ENCODE results near the gene NFATC1. TPM values are rescaled to one million over a fixed set of nuclear protein-coding genes. Genes with fewer than 3 reads are reported as not detected.

Gene NFATC1
- total RNA-seq, 4 donors from 2014 or later = 5.3 to 19.1 (median 11.8) TPM

- no peak for DNase-seq
These were observed 148.2 kb downstream of the NFATC1 start for GRCh38 chr18:79543861-79544385.

GRCh38 chr18:79544386-79544963 lies 148.7 kb downstream of the NFATC1 start:
- H3K27ac ChIP-seq = no peak overlapping the region
- in situ Hi-C loops (cut with MboI; ENCODE audit: low pct_ligation_motif_present in 1 of 4, low pct_unique_long_range_greater_than_20kb in 1 of 4, low sequenced_read_pairs in 3 of 4) (no loop called here), intact Hi-C loops (cut with DNase I; ENCODE audit: low total_unique reads) (no loop called here)
- no peaks in the 10 kb centered on the region for H3K4me1 ChIP-seq
- DNase-seq = no peak
- peaks cover 8% of the 10 kb centered on the region for H3K27me3 ChIP-seq
- 46% methylated on average over 23 of the region's 23 CpGs; no CpG with 5 or more reads in 1 of the 2 donors for WGBS, 2 donors (ENCODE audit: low coverage in 1 of 2)
- no peaks in the 10 kb centered on the region for H3K36me3 ChIP-seq
- H3K9me3 ChIP-seq = no peaks in the 10 kb centered on the region
- TF ChIP-seq EP300 (IDR thresholded peaks at IDR 0.05; ENCODE audit: low read depth) (no peak), POLR2A (IDR thresholded peaks at IDR 0.05) (no peak), POLR2AphosphoS5 (IDR thresholded peaks at IDR 0.05) (no peak)
- TF ChIP-seq, protein P1, sequence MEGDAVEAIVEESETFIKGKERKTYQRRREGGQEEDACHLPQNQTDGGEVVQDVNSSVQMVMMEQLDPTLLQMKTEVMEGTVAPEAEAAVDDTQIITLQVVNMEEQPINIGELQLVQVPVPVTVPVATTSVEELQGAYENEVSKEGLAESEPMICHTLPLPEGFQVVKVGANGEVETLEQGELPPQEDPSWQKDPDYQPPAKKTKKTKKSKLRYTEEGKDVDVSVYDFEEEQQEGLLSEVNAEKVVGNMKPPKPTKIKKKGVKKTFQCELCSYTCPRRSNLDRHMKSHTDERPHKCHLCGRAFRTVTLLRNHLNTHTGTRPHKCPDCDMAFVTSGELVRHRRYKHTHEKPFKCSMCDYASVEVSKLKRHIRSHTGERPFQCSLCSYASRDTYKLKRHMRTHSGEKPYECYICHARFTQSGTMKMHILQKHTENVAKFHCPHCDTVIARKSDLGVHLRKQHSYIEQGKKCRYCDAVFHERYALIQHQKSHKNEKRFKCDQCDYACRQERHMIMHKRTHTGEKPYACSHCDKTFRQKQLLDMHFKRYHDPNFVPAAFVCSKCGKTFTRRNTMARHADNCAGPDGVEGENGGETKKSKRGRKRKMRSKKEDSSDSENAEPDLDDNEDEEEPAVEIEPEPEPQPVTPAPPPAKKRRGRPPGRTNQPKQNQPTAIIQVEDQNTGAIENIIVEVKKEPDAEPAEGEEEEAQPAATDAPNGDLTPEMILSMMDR (IDR thresholded peaks at IDR 0.05) = no peak
- H3K4me3 ChIP-seq = no peak overlapping the region

More at GRCh38 chr18:79543861-79544385, 148.2 kb downstream of the NFATC1 start:
- intact Hi-C loops (cut with DNase I; ENCODE audit: low total_unique reads) (no loop called here), in situ Hi-C loops (cut with MboI; ENCODE audit: low pct_ligation_motif_present in 1 of 4, low pct_unique_long_range_greater_than_20kb in 1 of 4, low sequenced_read_pairs in 3 of 4) (no loop called here)
- Histone ChIP-seq H3K9me3 (no peaks in the 10 kb centered on the region), H3K27me3 (peaks cover 8% of the 10 kb centered on the region), H3K27ac (no peak overlapping the region), H3K36me3 (no peaks in the 10 kb centered on the region), H3K4me3 (no peak overlapping the region), H3K4me1 (no peaks in the 10 kb centered on the region)
- no peak for TF ChIP-seq POLR2AphosphoS5 (IDR thresholded peaks at IDR 0.05)
- no peak for TF ChIP-seq EP300 (IDR thresholded peaks at IDR 0.05; ENCODE audit: low read depth)
- TF ChIP-seq, protein P1 (IDR thresholded peaks at IDR 0.05) = no peak
- no peak for TF ChIP-seq POLR2A (IDR thresholded peaks at IDR 0.05)
- WGBS, 2 donors (ENCODE audit: low coverage in 1 of 2) = 73% methylated on average over 21 of the region's 21 CpGs; no CpG with 5 or more reads in 1 of the 2 donors

- Histone ChIP-seq H3K27me3 (peaks cover 8% of the 10 kb centered on the region), H3K4me1 (no peaks in the 10 kb centered on the region), H3K36me3 (no peaks in the 10 kb centered on the region), H3K27ac (no peak overlapping the region), H3K9me3 (no peaks in the 10 kb centered on the region), H3K4me3 (no peak overlapping the region)
- intact Hi-C loops (cut with DNase I; ENCODE audit: low total_unique reads) = no loop called here
- no peak for DNase-seq
- WGBS, 2 donors (ENCODE audit: low coverage in 1 of 2) = 88% methylated on average over 20 of the region's 20 CpGs; no CpG with 5 or more reads in 1 of the 2 donors
- no peak for TF ChIP-seq POLR2A (IDR thresholded peaks at IDR 0.05)
- no peak for TF ChIP-seq POLR2AphosphoS5 (IDR thresholded peaks at IDR 0.05)
- TF ChIP-seq, protein P1 (IDR thresholded peaks at IDR 0.05) = no peak
- TF ChIP-seq EP300 (IDR thresholded peaks at IDR 0.05; ENCODE audit: low read depth) = no peak
- in situ Hi-C loops (cut with MboI; ENCODE audit: low pct_ligation_motif_present in 1 of 4, low pct_unique_long_range_greater_than_20kb in 1 of 4, low sequenced_read_pairs in 3 of 4) = no loop called here
These were observed 149.5 kb downstream of the NFATC1 start for GRCh38 chr18:79545255-79545654.

DNA sequence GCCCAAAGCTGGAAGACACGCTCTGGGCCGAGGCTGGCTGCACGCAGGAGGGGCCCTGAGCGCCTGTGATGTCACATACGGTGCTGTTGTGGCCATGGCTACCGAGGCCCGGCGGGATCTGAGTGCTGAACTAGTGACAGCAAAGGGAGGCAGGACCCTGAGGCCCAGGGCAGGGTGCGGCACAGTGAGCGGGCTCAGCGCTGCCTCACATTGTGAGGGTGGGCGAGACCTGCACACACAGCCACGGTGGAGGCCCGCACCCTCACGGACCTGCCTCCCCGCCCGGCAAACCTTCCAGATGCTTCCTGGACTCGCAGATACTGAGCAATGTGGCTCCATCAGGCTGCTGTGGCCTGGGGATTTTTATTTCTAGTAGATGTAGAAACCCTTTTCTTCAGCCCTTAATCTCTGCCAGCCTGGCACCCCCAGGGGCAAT lies 150.0 kb downstream of the NFATC1 start:
- in situ Hi-C loops (cut with MboI; ENCODE audit: low pct_ligation_motif_present in 1 of 4, low pct_unique_long_range_greater_than_20kb in 1 of 4, low sequenced_read_pairs in 3 of 4) (no loop called here), intact Hi-C loops (cut with DNase I; ENCODE audit: low total_unique reads) (loop anchor here (1.0 kb wide), 1 partner anchor 89 kb away; no protein-coding TSS in a partner anchor)
- 80 to 100% methylated on average over 1 to 18 of the region's 18 CpGs for WGBS, 2 donors (ENCODE audit: low coverage in 1 of 2)
- DNase-seq = no peak
- no peak overlapping the region for H3K4me3 ChIP-seq
- H3K4me1 ChIP-seq = no peaks in the 10 kb centered on the region
- peaks cover 8% of the 10 kb centered on the region for H3K27me3 ChIP-seq
- no peak overlapping the region for H3K27ac ChIP-seq
- no peak for TF ChIP-seq EP300 (IDR thresholded peaks at IDR 0.05; ENCODE audit: low read depth)
- TF ChIP-seq POLR2A (IDR thresholded peaks at IDR 0.05) = no peak
- no peak for TF ChIP-seq POLR2AphosphoS5 (IDR thresholded peaks at IDR 0.05)
- TF ChIP-seq, protein P1 (IDR thresholded peaks at IDR 0.05) = no peak
- no peaks in the 10 kb centered on the region for H3K9me3 ChIP-seq
- H3K36me3 ChIP-seq = no peaks in the 10 kb centered on the region

Measured in transverse colon (tissue), 4 donors.